Stomach (tissue), 4 donors: ENCODE data around the gene VKORC1L1.

Source experiments
- CTCF ChIP-seq, 7 experiments: fragments of 450-650 bp in 4 of 7; fragments of 200-600 bp in 3 of 7; sonication (generic) in 3 of 7; IDR thresholded peaks; one replicate each; pipeline ENCODE4 v1.5.1; 2016 to 2019; ENCODE audit warnings: antibody characterized with exemption in 7 of 7, control low read depth in 2 of 7, mild to moderate bottlenecking in 1 of 7
- POLR2A ChIP-seq, 4 donors: fragments of 450-650 bp; IDR thresholded peaks; one replicate each; pipeline ENCODE4 v1.6.1; 2016; ENCODE audit warnings: antibody characterized with exemption in 4 of 4, control low read depth in 2 of 4, mild to moderate bottlenecking in 1 of 4, moderate library complexity in 1 of 4
- POLR2AphosphoS5 ChIP-seq, 3 donors: sonication (generic); formaldehyde crosslinking; IDR thresholded peaks; one replicate each; pipeline ENCODE4 v1.6.1; 2016; ENCODE audit warnings: antibody characterized with exemption in 3 of 3

GRCh38 chr7:65974191-65974801 is 101.4 kb downstream of the VKORC1L1 start:
- TF ChIP-seq CTCF (IDR thresholded peaks at IDR 0.05) (no peak), POLR2AphosphoS5 (IDR thresholded peaks at IDR 0.05) (no peak), POLR2A (IDR thresholded peaks at IDR 0.05) (no peak)
